Measurements from ENCODE around the gene DENND5A. TPM values are rescaled to one million over a fixed set of nuclear protein-coding genes. Genes with fewer than 3 reads are reported as not detected.

DENND5A gene
- polyA plus RNA-seq, 1 experiment = 289 TPM

DNA sequence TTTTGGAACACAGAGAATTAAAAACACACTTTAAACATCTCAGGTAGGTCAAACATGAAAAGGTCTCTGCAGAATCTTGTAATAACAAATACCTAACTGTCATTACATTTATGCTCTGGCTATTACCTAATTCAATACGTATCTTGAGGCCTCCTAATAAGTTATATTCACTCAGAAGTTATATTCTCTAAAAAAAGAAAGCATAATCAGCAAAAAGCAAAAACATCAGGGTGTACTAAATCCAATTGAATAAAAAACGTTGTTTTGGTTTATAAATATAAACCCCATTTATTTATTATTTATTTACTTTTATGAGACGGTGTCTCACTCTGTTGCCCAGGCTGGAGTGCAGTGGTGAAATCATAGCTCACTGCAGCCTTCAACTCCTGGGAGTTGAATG is 39.0 kb upstream of the DENND5A start:
- Histone ChIP-seq H3K27me3 (ENCODE audit: control insufficient read depth, insufficient read depth, low read length) (no peaks in the 10 kb centered on the region), H3K4me3 (ENCODE audit: low read depth, low read length) (no peak overlapping the region), H3K36me3 (ENCODE audit: control insufficient read depth, insufficient read depth, low read length) (no peaks in the 10 kb centered on the region)
- TF ChIP-seq, protein P1, sequence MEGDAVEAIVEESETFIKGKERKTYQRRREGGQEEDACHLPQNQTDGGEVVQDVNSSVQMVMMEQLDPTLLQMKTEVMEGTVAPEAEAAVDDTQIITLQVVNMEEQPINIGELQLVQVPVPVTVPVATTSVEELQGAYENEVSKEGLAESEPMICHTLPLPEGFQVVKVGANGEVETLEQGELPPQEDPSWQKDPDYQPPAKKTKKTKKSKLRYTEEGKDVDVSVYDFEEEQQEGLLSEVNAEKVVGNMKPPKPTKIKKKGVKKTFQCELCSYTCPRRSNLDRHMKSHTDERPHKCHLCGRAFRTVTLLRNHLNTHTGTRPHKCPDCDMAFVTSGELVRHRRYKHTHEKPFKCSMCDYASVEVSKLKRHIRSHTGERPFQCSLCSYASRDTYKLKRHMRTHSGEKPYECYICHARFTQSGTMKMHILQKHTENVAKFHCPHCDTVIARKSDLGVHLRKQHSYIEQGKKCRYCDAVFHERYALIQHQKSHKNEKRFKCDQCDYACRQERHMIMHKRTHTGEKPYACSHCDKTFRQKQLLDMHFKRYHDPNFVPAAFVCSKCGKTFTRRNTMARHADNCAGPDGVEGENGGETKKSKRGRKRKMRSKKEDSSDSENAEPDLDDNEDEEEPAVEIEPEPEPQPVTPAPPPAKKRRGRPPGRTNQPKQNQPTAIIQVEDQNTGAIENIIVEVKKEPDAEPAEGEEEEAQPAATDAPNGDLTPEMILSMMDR (IDR thresholded peaks at IDR 0.05; ENCODE audit: insufficient read depth, low read depth, low read length) = no peak
- ChIA-PET POLR2A (interaction anchor here (0.7 kb wide), 1 partner anchor 70 kb away, joined by 3 read pairs; no protein-coding TSS in a partner anchor), CTCF (no interaction called here)
- no peak for DNase-seq (ENCODE audit: low read depth)

DNA sequence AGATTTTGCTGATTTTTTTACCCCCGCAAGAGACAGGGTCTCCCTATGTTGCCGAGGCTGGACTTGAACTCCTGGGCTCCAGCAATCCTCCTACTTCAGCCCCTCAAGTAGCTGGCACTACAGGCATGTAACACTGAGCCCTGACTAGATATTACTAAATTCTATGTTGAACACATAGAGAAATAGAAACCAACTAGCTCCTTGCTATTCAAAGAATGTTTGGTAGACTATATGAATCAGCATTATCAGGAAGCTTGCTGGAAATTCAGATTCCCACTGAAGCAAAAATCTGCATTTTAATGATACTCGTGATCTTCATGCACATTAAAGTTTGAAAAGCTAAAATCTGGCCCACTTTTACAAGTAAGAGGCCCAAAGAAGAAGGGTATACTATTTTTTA is 37.3 kb upstream of the DENND5A start:
- ChIA-PET CTCF (no interaction called here), POLR2A (no interaction called here)
- H3K27me3 ChIP-seq (ENCODE audit: control insufficient read depth, insufficient read depth, low read length) = no peaks in the 10 kb centered on the region
- peaks cover 1% of the 10 kb centered on the region; the same call in 1 of the 2 replicates for H3K36me3 ChIP-seq (ENCODE audit: control insufficient read depth, insufficient read depth, low read length)
- no peak for DNase-seq (ENCODE audit: low read depth)
- TF ChIP-seq, protein P1 (IDR thresholded peaks at IDR 0.05; ENCODE audit: insufficient read depth, low read depth, low read length) = no peak
- no peak overlapping the region for H3K4me3 ChIP-seq (ENCODE audit: low read depth, low read length)

DNA sequence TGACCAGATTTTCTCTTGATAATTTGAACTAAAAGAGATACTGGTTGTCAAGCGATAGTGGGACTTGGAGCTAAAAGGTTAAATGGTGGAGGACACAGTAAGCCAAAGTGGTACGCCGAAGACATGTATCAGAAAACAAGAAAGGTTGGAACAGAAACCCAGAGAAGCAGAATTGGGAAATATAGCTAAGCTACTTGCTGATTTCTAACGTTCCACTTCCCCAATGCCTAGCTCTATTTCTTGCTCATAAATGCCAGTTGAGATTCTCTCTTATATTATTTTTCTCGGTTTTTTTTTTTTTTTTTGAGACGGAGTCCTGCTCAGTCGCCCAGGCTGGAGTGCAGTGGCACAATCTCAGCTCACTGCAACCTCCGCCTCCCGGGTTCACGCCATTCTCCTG is 36.6 kb upstream of the DENND5A start:
- ChIA-PET CTCF (interaction anchor here (0.6 to 0.7 kb wide), 2 partner anchors 117 to 184 kb away, joined by 3 read pairs; no protein-coding TSS in a partner anchor), POLR2A (no interaction called here)
- Histone ChIP-seq H3K27me3 (ENCODE audit: control insufficient read depth, insufficient read depth, low read length) (no peaks in the 10 kb centered on the region), H3K4me3 (ENCODE audit: low read depth, low read length) (no peak overlapping the region), H3K36me3 (ENCODE audit: control insufficient read depth, insufficient read depth, low read length) (peaks cover 1% of the 10 kb centered on the region; the same call in 1 of the 2 replicates)
- TF ChIP-seq, protein P1 (IDR thresholded peaks at IDR 0.05; ENCODE audit: insufficient read depth, low read depth, low read length) = no peak
- no peak for DNase-seq (ENCODE audit: low read depth)

DNA sequence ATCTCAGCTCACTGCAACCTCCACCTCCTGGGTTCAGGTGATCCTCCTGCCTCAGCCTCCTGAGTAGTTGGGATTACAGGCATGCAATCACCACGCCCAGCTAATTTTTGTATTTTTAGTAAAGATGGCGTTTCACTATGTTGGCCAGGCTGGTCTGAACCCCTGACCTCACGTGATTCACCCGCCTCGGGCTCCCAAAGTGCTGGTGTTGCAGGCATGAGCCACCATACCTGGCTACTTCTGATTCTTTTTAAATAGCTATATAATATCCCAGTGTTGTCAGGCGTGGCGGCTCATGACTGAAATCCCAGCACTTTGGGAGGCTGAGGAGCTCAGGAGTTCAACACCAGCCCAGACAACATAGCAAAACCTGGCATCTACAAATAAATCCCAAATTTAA is 28.5 kb upstream of the DENND5A start:
- POLR2A ChIA-PET = no interaction called here
- TF ChIP-seq, protein P1 (IDR thresholded peaks at IDR 0.05; ENCODE audit: insufficient read depth, low read depth, low read length) = no peak
- H3K4me3 ChIP-seq (ENCODE audit: low read depth, low read length) = no peak overlapping the region
- H3K27me3 ChIP-seq (ENCODE audit: control insufficient read depth, insufficient read depth, low read length) = no peaks in the 10 kb centered on the region
- CTCF ChIA-PET = no interaction called here
- H3K36me3 ChIP-seq (ENCODE audit: control insufficient read depth, insufficient read depth, low read length) = peaks cover 5% of the 10 kb centered on the region
- no peak for DNase-seq (ENCODE audit: low read depth)

DNA sequence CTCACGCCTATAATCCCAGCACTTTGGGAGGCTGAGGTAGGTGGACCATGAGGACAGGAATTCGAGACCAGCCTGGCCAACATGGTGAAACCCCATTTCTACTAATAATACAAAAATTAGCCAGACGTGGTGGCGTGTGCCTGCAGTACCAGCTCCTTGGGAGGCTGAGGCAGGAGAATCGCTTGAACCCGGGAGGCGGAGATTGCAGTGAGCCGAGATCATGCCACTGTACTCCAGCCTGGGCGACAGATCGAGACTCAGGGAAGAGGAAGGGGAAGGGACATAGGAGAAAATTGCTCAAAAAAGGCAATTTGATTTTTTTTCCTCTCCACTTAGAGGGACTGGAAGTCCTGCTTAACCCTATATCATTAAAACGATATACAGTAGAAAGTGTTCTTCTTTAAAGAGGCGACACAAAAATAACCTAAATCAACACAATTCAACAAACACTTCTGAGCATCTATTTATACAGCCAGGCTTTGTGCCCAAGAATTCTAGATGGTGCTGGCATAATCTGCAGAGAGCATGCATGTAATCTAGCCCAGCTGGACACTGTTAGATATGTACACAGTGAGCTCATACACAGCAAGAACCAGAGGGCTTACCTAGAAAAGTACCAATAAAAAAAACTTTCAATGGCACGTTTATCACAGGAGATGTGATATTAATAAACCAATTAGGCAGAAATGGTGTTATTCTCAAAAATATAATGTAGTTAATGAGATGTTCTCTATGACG is 20.9 kb upstream of the DENND5A start:
- CTCF ChIA-PET = no interaction called here
- TF ChIP-seq, protein P1 (IDR thresholded peaks at IDR 0.05; ENCODE audit: insufficient read depth, low read depth, low read length) = no peak
- POLR2A ChIA-PET = no interaction called here
- H3K27me3 ChIP-seq (ENCODE audit: control insufficient read depth, insufficient read depth, low read length) = no peaks in the 10 kb centered on the region
- no peak overlapping the region for H3K4me3 ChIP-seq (ENCODE audit: low read depth, low read length)
- H3K36me3 ChIP-seq (ENCODE audit: control insufficient read depth, insufficient read depth, low read length) = peaks cover 1% of the 10 kb centered on the region; the same call in 1 of the 2 replicates
- DNase-seq (ENCODE audit: low read depth) = no peak

Data from BJ (cell line).